ENCODE measurements around the gene TSPAN18.

GRCh38 chr11:44833877-44834452 lies 107.2 kb downstream of the TSPAN18 start:
- TF ChIP-seq CTCF (IDR thresholded peaks at IDR 0.05) (no peak), POLR2AphosphoS5 (IDR thresholded peaks at IDR 0.05) (no peak)
